H1 (cell line): ENCODE measurements around the gene PLXNA3.

Experiments used
- ATF2 ChIP-seq: IDR thresholded peaks from 2 replicates; pipeline ENCODE4 v1.6.1; 2012; ENCODE audit warnings: low read length, inconsistent platforms
- CTCF ChIP-seq, 3 experiments: IDR thresholded peaks; 1 replicate in 2 of 3; 2 replicates in 1 of 3; pipeline versions ENCODE4 v1.5.1 to v1.6.1; 2011; ENCODE audit warnings: low read length in 3 of 3, mild to moderate bottlenecking in 3 of 3, inconsistent platforms in 2 of 3, low read depth in 1 of 3, moderate library complexity in 1 of 3; ENCODE audit not compliant: insufficient read depth in 1 of 3; ENCODE audit errors: control extremely low read depth in 1 of 3
- EZH2 ChIP-seq: fragments of 200-600 bp; sonication (generic); IDR thresholded peaks from 2 replicates; pipeline ENCODE4 v1.7.1; 2012; ENCODE audit warnings: low read depth, mild to moderate bottlenecking, moderate library complexity, low read length, inconsistent platforms; ENCODE audit not compliant: severe bottlenecking
- YY1 ChIP-seq: IDR thresholded peaks from 2 replicates; pipeline ENCODE4 v1.6.1; 2011; ENCODE audit warnings: low read depth, mild to moderate bottlenecking, low read length

GRCh38 chrX:154409222-154409871 lies 48.7 kb upstream of the PLXNA3 start, which contains the start of gene DNASE1L1:
- TF ChIP-seq EZH2, result no peak
- no peak for TF ChIP-seq YY1
- TF ChIP-seq CTCF (IDR thresholded peaks at IDR 0.05; ENCODE audit: control extremely low read depth in 1 of 3, insufficient read depth in 1 of 3, low read depth in 1 of 3, low read length in 3 of 3), result no peak
- TF ChIP-seq ATF2, result no peak
